OCI-LY7 (cell line): ENCODE results near the gene NRG2. TPM values are rescaled to one million over a fixed set of nuclear protein-coding genes. Genes with fewer than 3 reads are reported as not detected.

Source experiments
- BruUV-seq: library from RNA; stranded (reverse); fragments of 400-500 nt; replicated peaks from 2 replicates; lab custom pipeline; 2021; lab: Mats Ljungman, UMichigan
- CTCF ChIA-PET: fragments of 300-600 bp; sonication (Branson Sonifier 250); formaldehyde crosslinking; loops from one replicate; lab custom pipeline; 2022; ENCODE audit warnings: antibody characterized with exemption; ENCODE audit not compliant: unreplicated experiment; lab: Charles Lee
- POLR2A ChIA-PET: fragments of 300-600 bp; sonication (Branson Sonifier 250); formaldehyde crosslinking; loops from one replicate; lab custom pipeline; 2022; ENCODE audit warnings: antibody characterized with exemption; lab: Charles Lee
- DNase-seq: peaks from one replicate; pipeline ENCODE4 v3.0.0-alpha.2; 2015; ENCODE audit warnings: low spot score
- H2AFZ ChIP-seq: fragments of 200-600 bp; sonication (generic), shearing (Covaris generic); 2 replicates; pipeline ENCODE4 v1.6.1; 2014; ENCODE audit warnings: mild to moderate bottlenecking, antibody characterized with exemption, low read length, moderate library complexity
- H3K27ac ChIP-seq: fragments of 200-600 bp; sonication (generic); 2 replicates; pipeline ENCODE4 v1.5.1; 2014; ENCODE audit warnings: mixed run types, low read depth, mild to moderate bottlenecking, moderate library complexity, low read length, inconsistent platforms; ENCODE audit not compliant: poor library complexity, severe bottlenecking
- H3K36me3 ChIP-seq: fragments of 200-600 bp; sonication (generic); 2 replicates; pipeline ENCODE4 v1.6.1; 2014; ENCODE audit warnings: mild to moderate bottlenecking, antibody characterized with exemption, low read length, moderate library complexity, mixed read lengths; ENCODE audit not compliant: insufficient read depth
- H3K4me1 ChIP-seq: fragments of 200-600 bp; sonication (generic); 2 replicates; pipeline ENCODE4 v1.5.1; 2014; ENCODE audit warnings: mild to moderate bottlenecking, low read length; ENCODE audit not compliant: insufficient read depth, poor library complexity, severe bottlenecking
- H3K4me2 ChIP-seq: fragments of 200-600 bp; sonication (generic); 2 replicates; pipeline ENCODE4 v1.6.1; 2014; ENCODE audit warnings: mild to moderate bottlenecking, low read length
- H3K4me3 ChIP-seq: fragments of 200-600 bp; sonication (generic); 2 replicates; pipeline ENCODE4 v1.5.1; 2014; ENCODE audit warnings: mild to moderate bottlenecking, low read depth, low read length; ENCODE audit not compliant: poor library complexity, severe bottlenecking
- H3K79me2 ChIP-seq: fragments of 200-600 bp; sonication (generic); 2 replicates; pipeline ENCODE4 v1.6.1; 2016; ENCODE audit warnings: low read depth, mild to moderate bottlenecking, low read length, moderate library complexity, mixed read lengths; ENCODE audit not compliant: insufficient read depth
- H3K9me2 ChIP-seq: fragments of 200-600 bp; sonication (generic); 2 replicates; pipeline ENCODE4 v1.6.1; 2016; ENCODE audit warnings: mild to moderate bottlenecking, low read length, mixed read lengths; ENCODE audit not compliant: insufficient read depth
- H3K9me3 ChIP-seq: fragments of 200-600 bp; sonication (generic); 2 replicates; pipeline ENCODE4 v1.6.1; 2014; ENCODE audit warnings: mild to moderate bottlenecking, mixed run types, low read length, mixed read lengths
- H4K20me1 ChIP-seq: fragments of 200-600 bp; sonication (generic); 2 replicates; pipeline ENCODE4 v1.6.1; 2014; ENCODE audit warnings: mild to moderate bottlenecking, antibody characterized with exemption, low read length, moderate library complexity, mixed read lengths; ENCODE audit not compliant: insufficient read depth
- EZH2phosphoT487 ChIP-seq: fragments of 200-600 bp; sonication (generic); IDR thresholded peaks from 2 replicates; pipeline ENCODE4 v1.6.1; 2018; ENCODE audit warnings: low read depth, borderline replicate concordance, mild to moderate bottlenecking, mixed run types, antibody characterized with exemption, low read length, moderate library complexity, mixed read lengths
- intact Hi-C: fragments of 100-400 bp; cut with micrococcal nuclease; formaldehyde crosslinking; loops from one replicate; pipeline ENCODE4 v1.10.0; 2022; ENCODE audit not compliant: unreplicated experiment
- total RNA-seq, 2 experiments: library from RNA; depleted of rRNA in 1 of 2; stranded (reverse); fragments of >200 nt in 1 of 2; shearing (Covaris generic) in 1 of 2; gene quantifications; 2 replicates each; pipeline ENCODE4 v1.2.3, GENCODE V29; 2014 to 2022
- TF ChIP-seq, protein P1 (sequence below): fragments of 200-600 bp; sonication (generic); conservative IDR thresholded peaks from 2 replicates; pipeline ENCODE4 v1.5.1; 2014; ENCODE audit warnings: mild to moderate bottlenecking, antibody characterized with exemption, low read length, moderate library complexity, mixed read lengths

Gene NRG2
- total RNA-seq, 2 experiments from 2014 or later: 1.7 TPM; not detected in 1

DNA sequence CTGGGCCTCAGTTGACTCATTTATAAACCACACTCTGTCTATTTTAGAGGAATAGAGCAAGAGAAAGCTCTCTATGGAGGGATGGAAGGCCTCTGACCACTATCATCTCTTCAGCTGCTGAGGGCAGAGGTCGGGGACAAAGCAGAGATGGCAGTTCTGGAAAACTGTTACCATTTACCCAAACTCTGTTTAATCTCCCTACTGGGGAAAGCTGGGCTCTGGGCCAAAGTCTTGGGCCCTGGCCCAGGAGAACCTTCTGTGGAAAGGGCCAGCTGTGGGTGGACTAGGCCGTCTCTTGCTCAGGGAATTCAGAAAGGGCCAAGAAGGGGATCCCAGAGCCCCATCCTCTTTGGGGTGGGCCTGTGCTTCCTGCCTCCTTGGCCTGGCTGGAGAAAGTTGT lies 147.5 kb downstream of the NRG2 start:
- Histone ChIP-seq H3K9me2 (no peaks in the 10 kb centered on the region), H3K4me3 (no peak overlapping the region), H3K27ac (no peak overlapping the region), H4K20me1 (no peaks in the 10 kb centered on the region), H2AFZ (no peak overlapping the region), H3K4me1 (no peaks in the 10 kb centered on the region), H3K9me3 (no peaks in the 10 kb centered on the region), H3K4me2 (no peak overlapping the region), H3K79me2 (no peaks in the 10 kb centered on the region), H3K36me3 (no peaks in the 10 kb centered on the region)
- ChIA-PET CTCF (no interaction called here), POLR2A (no interaction called here)
- no peak for TF ChIP-seq EZH2phosphoT487
- TF ChIP-seq, protein P1, sequence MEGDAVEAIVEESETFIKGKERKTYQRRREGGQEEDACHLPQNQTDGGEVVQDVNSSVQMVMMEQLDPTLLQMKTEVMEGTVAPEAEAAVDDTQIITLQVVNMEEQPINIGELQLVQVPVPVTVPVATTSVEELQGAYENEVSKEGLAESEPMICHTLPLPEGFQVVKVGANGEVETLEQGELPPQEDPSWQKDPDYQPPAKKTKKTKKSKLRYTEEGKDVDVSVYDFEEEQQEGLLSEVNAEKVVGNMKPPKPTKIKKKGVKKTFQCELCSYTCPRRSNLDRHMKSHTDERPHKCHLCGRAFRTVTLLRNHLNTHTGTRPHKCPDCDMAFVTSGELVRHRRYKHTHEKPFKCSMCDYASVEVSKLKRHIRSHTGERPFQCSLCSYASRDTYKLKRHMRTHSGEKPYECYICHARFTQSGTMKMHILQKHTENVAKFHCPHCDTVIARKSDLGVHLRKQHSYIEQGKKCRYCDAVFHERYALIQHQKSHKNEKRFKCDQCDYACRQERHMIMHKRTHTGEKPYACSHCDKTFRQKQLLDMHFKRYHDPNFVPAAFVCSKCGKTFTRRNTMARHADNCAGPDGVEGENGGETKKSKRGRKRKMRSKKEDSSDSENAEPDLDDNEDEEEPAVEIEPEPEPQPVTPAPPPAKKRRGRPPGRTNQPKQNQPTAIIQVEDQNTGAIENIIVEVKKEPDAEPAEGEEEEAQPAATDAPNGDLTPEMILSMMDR: no peak
- no TSS peak for BruUV-seq
- no peak for DNase-seq
- intact Hi-C loops: no loop called here

DNA sequence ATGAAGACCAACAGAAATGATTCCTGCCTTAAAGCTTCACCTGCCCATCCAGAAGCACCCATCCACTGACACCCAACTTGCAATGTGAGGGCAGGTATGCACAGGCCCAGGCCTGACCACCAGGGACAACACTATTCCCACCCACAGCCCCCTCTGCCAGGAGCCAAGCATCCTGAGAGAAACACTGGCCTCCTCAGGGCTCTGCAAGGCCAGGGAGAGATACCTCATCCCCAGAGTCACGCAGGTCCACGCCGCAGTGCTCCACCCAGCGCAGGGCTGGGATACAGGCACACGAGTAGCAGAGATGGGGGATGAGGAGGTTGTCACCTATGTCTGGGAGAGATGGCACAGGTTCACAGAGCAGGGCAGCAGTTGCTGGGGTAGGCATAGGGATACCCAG lies 148.1 kb downstream of the NRG2 start:
- intact Hi-C loops: no loop called here
- Histone ChIP-seq H3K4me3 (no peak overlapping the region), H3K4me2 (no peak overlapping the region), H4K20me1 (no peaks in the 10 kb centered on the region), H3K27ac (no peak overlapping the region), H2AFZ (no peak overlapping the region), H3K79me2 (no peaks in the 10 kb centered on the region), H3K9me3 (no peaks in the 10 kb centered on the region), H3K36me3 (no peaks in the 10 kb centered on the region), H3K4me1 (no peaks in the 10 kb centered on the region), H3K9me2 (no peaks in the 10 kb centered on the region)
- no peak for DNase-seq
- ChIA-PET POLR2A (interaction anchor here (0.5 kb wide), 1 partner anchor 1116 kb away, joined by 3 read pairs; no protein-coding TSS in a partner anchor), CTCF (no interaction called here)
- no TSS peak for BruUV-seq
- TF ChIP-seq EZH2phosphoT487: no peak
- TF ChIP-seq, protein P1: no peak

DNA sequence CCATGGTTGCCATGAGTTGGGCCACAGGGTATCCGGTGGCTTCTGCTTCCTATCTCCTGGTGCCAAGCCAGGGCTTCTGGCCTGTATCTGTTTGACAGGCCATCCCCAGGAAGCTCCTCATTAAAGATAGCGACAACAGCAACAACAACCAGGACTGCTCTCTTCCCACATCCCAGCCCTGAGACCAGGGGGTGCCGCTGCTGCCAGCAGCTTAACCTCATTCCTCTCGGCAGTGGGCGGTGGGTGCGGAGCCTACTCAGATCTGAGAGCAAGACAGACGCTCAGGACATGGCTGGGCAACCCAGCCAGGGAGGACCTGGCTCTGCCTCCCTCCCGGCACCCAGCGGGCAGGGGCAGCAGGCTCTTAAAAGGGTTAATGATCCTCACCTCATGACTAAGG lies 149.2 kb downstream of the NRG2 start:
- ChIA-PET CTCF (no interaction called here), POLR2A (no interaction called here)
- Histone ChIP-seq H4K20me1 (no peaks in the 10 kb centered on the region), H3K9me2 (no peaks in the 10 kb centered on the region), H2AFZ (no peak overlapping the region), H3K4me1 (no peaks in the 10 kb centered on the region), H3K79me2 (no peaks in the 10 kb centered on the region), H3K36me3 (no peaks in the 10 kb centered on the region), H3K4me3 (no peak overlapping the region), H3K27ac (no peak overlapping the region), H3K9me3 (no peaks in the 10 kb centered on the region), H3K4me2 (no peak overlapping the region)
- no peak for DNase-seq
- TF ChIP-seq EZH2phosphoT487: no peak
- TF ChIP-seq, protein P1: no peak
- BruUV-seq: no TSS peak
- intact Hi-C loops: no loop called here
